HG03457 (cell line): Measurements from ENCODE around the gene ADRA2B.
"Not testable (repeated sequence)": the region's sequence is repeated elsewhere in the genome, so short reads cannot be mapped to it uniquely, and the experiment has no call there.

Experiments used
- ATAC-seq: cut with Tn5 transposase; IDR thresholded peaks from one replicate; pipeline ENCODE4 v1.9.1; 2021; ENCODE audit warnings: moderate number of reproducible peaks; ENCODE audit not compliant: unreplicated experiment

Gene ADRA2B

GRCh38 chr2:96150791-96151594 lies 34.6 kb upstream of the ADRA2B start:
- no peak for ATAC-seq

DNA sequence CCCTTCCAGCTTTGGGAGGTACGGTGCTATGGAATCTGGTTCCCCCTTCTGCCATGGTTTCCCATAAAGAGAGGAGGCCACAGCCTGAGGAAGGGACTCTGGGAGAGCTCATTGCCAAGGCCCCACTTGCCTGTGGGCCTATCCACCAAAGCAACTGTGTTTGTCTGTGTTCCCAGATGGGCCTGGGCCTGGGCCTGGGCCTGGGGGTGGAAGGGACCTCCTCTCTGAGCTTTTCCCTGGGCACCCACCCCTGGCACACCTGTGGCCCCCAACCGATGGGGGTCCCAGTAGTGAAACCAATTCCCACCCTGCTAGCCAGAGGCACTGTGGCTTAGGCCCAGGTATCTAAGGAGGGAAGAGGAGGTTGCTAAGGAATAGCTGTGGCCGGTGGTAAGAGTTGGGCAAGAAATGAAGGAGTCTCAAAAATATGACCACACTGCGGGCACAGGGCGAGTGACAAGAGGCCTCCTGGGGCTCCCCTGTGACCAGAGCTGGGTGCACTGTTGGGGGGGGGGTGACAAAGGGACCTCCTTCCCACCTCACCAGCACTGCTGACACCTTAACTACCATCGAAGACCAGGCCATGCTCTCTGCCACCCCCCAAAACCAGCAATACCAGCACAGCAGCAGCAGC lies 33.8 kb upstream of the ADRA2B start:
- ATAC-seq: no peak

GRCh38 chr2:96148410-96149217 lies 32.2 kb upstream of the ADRA2B start:
- ATAC-seq: peak; percentile 27

- ATAC-seq: no peak
These were observed 31.3 kb upstream of the ADRA2B start for GRCh38 chr2:96147593-96148201.

DNA sequence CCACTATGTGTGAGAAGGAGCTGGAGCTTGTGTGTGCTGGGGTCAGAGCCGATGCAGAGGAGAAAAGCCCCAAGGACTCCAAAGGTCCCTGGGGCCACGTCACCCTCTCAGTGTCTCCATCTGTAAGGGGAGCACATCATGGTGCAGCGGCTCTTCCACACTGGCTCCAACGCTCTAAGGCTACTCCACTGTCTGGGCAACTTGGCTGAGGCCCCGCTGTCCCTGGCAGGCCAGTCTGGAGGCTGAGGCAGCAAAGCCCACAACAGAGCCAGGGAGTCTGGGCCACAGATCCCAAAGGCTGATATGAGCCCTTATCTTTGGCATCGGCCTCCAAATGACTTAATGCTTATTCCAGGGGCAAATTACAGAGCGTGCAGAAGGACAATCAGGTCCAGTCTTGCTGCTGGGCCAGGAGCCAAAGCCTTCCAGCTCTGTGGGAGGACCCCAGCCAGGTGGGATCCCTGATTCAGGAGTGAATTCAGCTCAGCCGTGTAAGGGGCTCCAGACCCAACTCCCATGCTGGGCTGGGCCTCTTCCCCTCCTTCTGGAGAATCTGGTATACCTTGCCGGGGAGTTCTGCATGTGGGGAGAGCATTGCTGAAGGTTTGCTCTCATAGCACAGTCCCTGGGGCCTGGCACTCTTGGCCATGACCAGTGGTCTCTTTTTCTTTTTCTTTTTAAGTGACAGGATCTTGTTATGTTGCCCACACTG lies 30.7 kb upstream of the ADRA2B start:
- ATAC-seq: no peak

DNA sequence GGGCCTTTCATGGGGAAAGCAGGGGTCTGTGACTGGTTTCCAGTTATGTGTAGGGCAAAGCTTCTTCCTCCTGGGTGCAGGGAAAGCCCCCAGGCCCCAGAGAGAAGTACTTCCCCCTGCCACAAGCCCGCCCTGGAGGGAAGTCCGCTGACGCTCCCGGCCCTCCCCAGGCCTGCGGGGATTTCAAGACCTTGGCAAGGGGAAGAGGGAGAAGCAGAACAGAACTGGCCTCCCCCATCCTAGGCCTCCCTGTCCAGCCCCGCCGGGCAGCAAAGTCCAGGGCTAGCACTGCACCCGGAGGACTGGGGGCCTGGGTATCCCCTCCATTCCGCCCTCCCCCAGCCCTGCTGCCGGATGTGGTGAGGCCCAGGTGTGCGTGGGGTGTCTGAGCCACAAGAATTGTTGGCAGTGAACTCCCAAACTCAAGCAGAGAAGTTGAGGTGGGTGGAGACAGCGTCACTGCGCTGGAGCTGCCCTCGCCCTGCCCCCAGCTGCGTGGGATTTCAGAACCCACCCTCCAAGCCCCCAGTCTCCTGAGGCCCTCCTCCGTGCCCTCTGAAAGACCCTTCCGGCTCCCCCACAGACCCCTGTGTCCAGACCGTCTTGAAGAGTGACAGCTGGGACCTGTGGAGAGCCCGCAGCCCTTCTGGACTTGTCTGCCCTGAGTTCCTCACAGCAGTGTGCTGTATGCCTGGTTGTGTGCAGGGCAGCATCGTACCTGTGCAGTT lies 29.9 kb upstream of the ADRA2B start:
- ATAC-seq: peak; percentile 31

DNA sequence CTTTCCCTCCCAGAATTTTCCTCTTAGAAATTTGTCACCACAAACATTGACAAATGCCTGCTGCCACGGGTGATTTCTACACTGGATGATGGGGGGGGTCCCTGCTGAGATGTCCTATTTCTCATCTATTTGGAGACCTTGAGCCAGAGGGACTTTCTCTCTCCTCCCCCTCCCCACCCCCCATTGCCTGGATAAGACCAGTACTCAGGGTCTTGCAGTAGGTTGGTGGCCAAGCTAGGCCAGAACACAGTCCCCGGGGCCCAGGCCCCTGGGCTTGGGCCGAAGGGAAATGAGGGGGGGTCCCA lies 29.4 kb upstream of the ADRA2B start:
- ATAC-seq: no peak

DNA sequence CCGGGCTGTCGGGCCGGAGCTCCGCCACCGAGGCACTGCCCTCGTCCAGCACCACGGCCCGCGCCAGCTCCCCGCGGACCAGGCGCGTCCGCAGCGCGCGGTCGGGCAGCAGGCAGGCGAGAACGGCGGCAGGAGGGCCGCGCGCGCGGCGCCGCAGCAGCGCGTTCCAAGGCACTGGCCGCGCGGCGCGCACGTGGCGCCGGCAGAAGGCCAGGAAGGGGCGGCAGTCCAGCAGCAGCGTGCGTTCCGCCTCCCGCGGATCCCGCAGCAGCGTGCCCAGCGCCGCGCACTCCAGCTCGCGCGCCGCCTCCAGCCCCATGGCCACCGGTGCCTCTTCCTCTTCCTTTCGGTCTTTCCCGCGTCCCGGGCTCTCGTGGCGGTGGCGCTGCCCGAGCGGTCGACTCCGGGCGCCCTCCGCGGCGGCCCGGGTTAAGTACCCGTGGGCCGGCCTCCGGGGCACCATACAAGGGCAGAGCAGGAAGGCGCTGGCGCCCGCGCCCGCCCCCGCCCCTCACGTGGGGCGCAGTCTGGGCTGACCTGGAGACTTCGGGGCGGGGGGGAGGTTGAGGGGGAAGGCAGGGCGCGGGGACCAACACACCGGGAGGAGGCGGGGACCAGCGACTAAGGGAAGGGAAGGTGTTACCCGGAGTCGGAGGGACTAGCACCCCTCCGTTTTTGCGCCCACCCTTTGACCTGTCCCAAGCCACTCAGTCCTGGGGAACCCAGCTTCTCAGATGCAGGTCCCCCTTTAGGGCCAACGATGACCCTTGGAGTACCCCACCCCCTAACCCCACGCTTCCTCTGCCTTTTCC lies 28.9 kb upstream of the ADRA2B start, which contains the start of gene DUSP2:
DUSP2 (minus strand) TSS at position 405 of the 812 bp plus-strand sequence; CDS start at position 319, 86 bp downstream.
- peak; percentile 43 for ATAC-seq

- no peak for ATAC-seq
These were observed 28.2 kb upstream of the ADRA2B start for GRCh38 chr2:96144481-96145035.

DNA sequence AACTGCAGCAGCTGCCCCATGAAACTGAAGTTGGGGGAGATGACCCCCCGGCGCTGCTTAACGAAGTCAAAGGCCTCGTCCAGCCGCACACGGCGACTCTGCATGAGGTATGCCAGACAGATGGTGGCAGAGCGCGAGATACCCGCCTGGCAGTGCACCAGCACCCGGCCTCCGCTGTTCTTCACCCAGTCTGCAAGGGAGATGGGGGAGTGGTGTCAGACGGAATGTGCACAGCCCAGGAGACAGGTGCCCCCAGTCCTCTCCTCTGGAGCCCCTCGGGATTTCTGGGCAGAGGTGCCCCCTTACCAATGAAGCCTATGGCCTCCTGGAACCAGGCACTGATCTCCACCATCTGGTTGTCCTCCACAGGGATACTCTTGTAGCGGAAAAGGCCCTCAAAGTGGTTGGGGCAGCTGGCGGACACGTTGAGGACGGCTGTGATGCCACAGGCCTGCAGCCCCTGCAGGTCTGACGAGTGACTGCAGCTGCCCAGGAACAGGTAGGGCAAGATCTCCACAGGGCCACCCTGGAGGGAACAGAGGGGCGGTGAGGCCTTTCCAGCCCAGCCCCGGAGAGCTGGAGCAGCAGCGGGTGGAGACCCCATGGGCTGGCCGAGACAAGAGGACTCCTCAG lies 27.6 kb upstream of the ADRA2B start:
- no peak for ATAC-seq

DNA sequence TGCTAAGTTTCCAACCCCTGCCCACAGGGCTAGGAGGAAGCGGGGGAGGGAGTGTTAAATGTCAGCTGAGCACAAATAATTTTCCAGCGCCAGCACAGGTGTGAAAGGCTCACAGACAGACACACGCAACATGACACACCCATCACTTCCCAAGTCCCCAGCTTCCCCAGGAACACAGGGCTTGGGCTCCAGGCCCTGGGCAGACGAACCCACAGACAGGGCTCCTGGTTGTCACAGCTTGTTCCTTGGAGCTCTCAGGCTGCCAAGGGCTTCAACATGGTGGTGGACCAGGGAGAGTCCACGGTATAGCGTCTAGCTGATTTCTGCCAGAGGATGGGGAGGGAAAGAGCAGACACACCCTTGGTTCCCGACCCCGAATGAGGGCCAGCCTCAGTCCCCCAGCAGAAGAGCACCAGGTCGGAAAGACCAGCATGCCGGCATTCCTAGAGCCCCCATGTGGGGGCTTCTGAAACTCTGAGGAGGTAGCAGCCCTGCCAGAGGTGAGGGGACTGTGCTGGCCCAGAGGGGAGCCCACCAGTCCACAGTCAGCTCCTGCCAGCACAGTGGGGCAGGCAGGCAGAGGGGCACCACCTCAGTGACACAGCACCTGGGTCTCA lies 27.0 kb upstream of the ADRA2B start:
- no peak for ATAC-seq

GRCh38 chr2:96142217-96143113 lies 26.1 kb upstream of the ADRA2B start:
- no peak for ATAC-seq

DNA sequence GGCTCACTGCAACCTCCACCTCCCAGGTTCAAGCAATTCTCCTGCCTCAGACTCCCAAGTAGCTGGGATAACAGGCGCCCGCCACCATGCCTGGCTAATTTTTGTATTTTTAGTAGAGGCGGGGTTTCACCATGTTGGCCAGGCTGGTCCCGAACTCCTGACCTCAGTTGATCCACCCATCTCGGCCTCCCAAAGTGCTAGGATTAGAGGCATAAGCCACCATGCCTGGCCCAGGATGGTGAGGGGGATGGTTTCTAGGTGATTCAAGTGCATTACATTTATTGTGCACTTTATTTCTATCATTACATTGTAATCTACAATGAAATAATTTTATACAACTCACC lies 25.2 kb upstream of the ADRA2B start:
- ATAC-seq: not testable (repeated sequence)

- no peak for ATAC-seq
These were observed 24.7 kb upstream of the ADRA2B start for GRCh38 chr2:96140941-96141623.

- ATAC-seq: no peak
These were observed 22.9 kb upstream of the ADRA2B start for GRCh38 chr2:96139181-96139758.
